Skeletal muscle satellite cell (primary cell): ENCODE data around the gene RAPGEF2.
"Not testable (repeated sequence)": the region's sequence is repeated elsewhere in the genome, so short reads cannot be mapped to it uniquely, and the experiment has no call there.

Source experiments
- H3K27me3 ChIP-seq: 2 replicates; pipeline ENCODE4 v1.7.0; 2013; ENCODE audit warnings: low read length; ENCODE audit not compliant: control insufficient read depth, insufficient read depth
- H3K36me3 ChIP-seq: 2 replicates; pipeline ENCODE4 v1.7.0; 2013; ENCODE audit warnings: mild to moderate bottlenecking, control low read depth, low read length; ENCODE audit not compliant: insufficient read depth
- H3K4me1 ChIP-seq: 2 replicates; pipeline ENCODE4 v1.7.0; 2013; ENCODE audit warnings: low read length; ENCODE audit not compliant: control insufficient read depth, insufficient read depth
- H3K4me2 ChIP-seq: 2 replicates; pipeline ENCODE4 v1.7.0; 2013; ENCODE audit warnings: mild to moderate bottlenecking, low read length
- H3K4me3 ChIP-seq: 2 replicates; pipeline ENCODE4 v1.7.0; 2013; ENCODE audit warnings: low read length
- H3K9ac ChIP-seq: 2 replicates; pipeline ENCODE4 v1.7.0; 2013; ENCODE audit warnings: mild to moderate bottlenecking, low read depth, low read length, moderate library complexity
- H3K9me3 ChIP-seq: replicated peaks from 2 replicates; pipeline ENCODE4 v1.7.0; 2013; ENCODE audit warnings: mild to moderate bottlenecking, control low read depth, low read length

Gene RAPGEF2

GRCh38 chr4:159116693-159117092 is 13.8 kb downstream of the RAPGEF2 start:
- not testable (repeated sequence) for H3K4me1 ChIP-seq, H3K9me3 ChIP-seq, H3K4me3 ChIP-seq, H3K27me3 ChIP-seq, H3K4me2 ChIP-seq, H3K36me3 ChIP-seq, H3K9ac ChIP-seq

- Histone ChIP-seq H3K9me3 (no peaks in the 10 kb centered on the region), H3K27me3 (no peaks in the 10 kb centered on the region), H3K9ac (no peak overlapping the region), H3K36me3 (no peaks in the 10 kb centered on the region), H3K4me3 (no peak overlapping the region), H3K4me2 (no peak overlapping the region), H3K4me1 (no peaks in the 10 kb centered on the region)
Measured at GRCh38 chr4:159117564-159117963, 14.7 kb downstream of the RAPGEF2 start.

GRCh38 chr4:159117968-159118367 is 15.1 kb downstream of the RAPGEF2 start:
- H3K9ac ChIP-seq = no peak overlapping the region
- H3K4me3 ChIP-seq = no peak overlapping the region
- H3K27me3 ChIP-seq = no peaks in the 10 kb centered on the region
- H3K4me2 ChIP-seq = no peak overlapping the region
- no peaks in the 10 kb centered on the region for H3K36me3 ChIP-seq
- no peaks in the 10 kb centered on the region for H3K9me3 ChIP-seq
- no peaks in the 10 kb centered on the region for H3K4me1 ChIP-seq

- Histone ChIP-seq H3K27me3 (no peaks in the 10 kb centered on the region), H3K36me3 (no peaks in the 10 kb centered on the region), H3K4me3 (no peak overlapping the region), H3K9me3 (no peaks in the 10 kb centered on the region), H3K4me2 (no peak overlapping the region), H3K9ac (no peak overlapping the region), H3K4me1 (no peaks in the 10 kb centered on the region)
Measured at GRCh38 chr4:159121371-159121770, 18.5 kb downstream of the RAPGEF2 start.

- Histone ChIP-seq H3K9me3 (no peaks in the 10 kb centered on the region), H3K9ac (no peak overlapping the region), H3K4me2 (no peak overlapping the region), H3K27me3 (no peaks in the 10 kb centered on the region), H3K4me1 (no peaks in the 10 kb centered on the region), H3K4me3 (no peak overlapping the region), H3K36me3 (no peaks in the 10 kb centered on the region)
Measured at GRCh38 chr4:159126716-159127115, 23.8 kb downstream of the RAPGEF2 start.

- H3K9ac ChIP-seq = no peak overlapping the region
- H3K36me3 ChIP-seq = no peaks in the 10 kb centered on the region
- H3K4me2 ChIP-seq = no peak overlapping the region
- no peaks in the 10 kb centered on the region for H3K27me3 ChIP-seq
- no peaks in the 10 kb centered on the region for H3K9me3 ChIP-seq
- no peak overlapping the region for H3K4me3 ChIP-seq
- no peaks in the 10 kb centered on the region for H3K4me1 ChIP-seq
Measured at GRCh38 chr4:159127745-159128518, 25.1 kb downstream of the RAPGEF2 start.

- no peaks in the 10 kb centered on the region for H3K4me1 ChIP-seq
- no peaks in the 10 kb centered on the region for H3K27me3 ChIP-seq
- no peak overlapping the region for H3K4me3 ChIP-seq
- no peaks in the 10 kb centered on the region for H3K9me3 ChIP-seq
- no peaks in the 10 kb centered on the region for H3K36me3 ChIP-seq
- no peak overlapping the region for H3K4me2 ChIP-seq
- no peak overlapping the region for H3K9ac ChIP-seq
Measured at GRCh38 chr4:159129814-159130550, 27.1 kb downstream of the RAPGEF2 start.

GRCh38 chr4:159131564-159131963 is 28.7 kb downstream of the RAPGEF2 start:
- no peaks in the 10 kb centered on the region for H3K9me3 ChIP-seq
- H3K36me3 ChIP-seq = no peaks in the 10 kb centered on the region
- H3K27me3 ChIP-seq = no peaks in the 10 kb centered on the region
- no peak overlapping the region for H3K4me3 ChIP-seq
- no peak overlapping the region for H3K4me2 ChIP-seq
- H3K9ac ChIP-seq = no peak overlapping the region
- no peaks in the 10 kb centered on the region for H3K4me1 ChIP-seq

- Histone ChIP-seq H3K4me3 (no peak overlapping the region), H3K4me2 (no peak overlapping the region), H3K4me1 (no peaks in the 10 kb centered on the region), H3K9ac (no peak overlapping the region), H3K27me3 (no peaks in the 10 kb centered on the region), H3K36me3 (no peaks in the 10 kb centered on the region), H3K9me3 (no peaks in the 10 kb centered on the region)
Measured at GRCh38 chr4:159134429-159134828, 31.6 kb downstream of the RAPGEF2 start.

- no peaks in the 10 kb centered on the region for H3K27me3 ChIP-seq
- H3K4me3 ChIP-seq = no peak overlapping the region
- no peaks in the 10 kb centered on the region for H3K36me3 ChIP-seq
- H3K9ac ChIP-seq = no peak overlapping the region
- no peak overlapping the region for H3K4me2 ChIP-seq
- H3K4me1 ChIP-seq = peaks cover 11% of the 10 kb centered on the region
- H3K9me3 ChIP-seq = no peaks in the 10 kb centered on the region
Measured at GRCh38 chr4:159137176-159137575, 34.3 kb downstream of the RAPGEF2 start.

- H3K27me3 ChIP-seq = no peaks in the 10 kb centered on the region
- no peaks in the 10 kb centered on the region for H3K9me3 ChIP-seq
- H3K4me3 ChIP-seq = no peak overlapping the region
- H3K36me3 ChIP-seq = no peaks in the 10 kb centered on the region
- H3K4me1 ChIP-seq = peaks cover 12% of the 10 kb centered on the region
- H3K4me2 ChIP-seq = no peak overlapping the region
- no peak overlapping the region for H3K9ac ChIP-seq
Measured at GRCh38 chr4:159138436-159138835, 35.6 kb downstream of the RAPGEF2 start.

- no peak overlapping the region for H3K4me2 ChIP-seq
- H3K4me3 ChIP-seq = no peak overlapping the region
- no peak overlapping the region for H3K9ac ChIP-seq
- H3K36me3 ChIP-seq = no peaks in the 10 kb centered on the region
- peaks cover 21% of the 10 kb centered on the region for H3K4me1 ChIP-seq
- no peaks in the 10 kb centered on the region for H3K9me3 ChIP-seq
- no peaks in the 10 kb centered on the region for H3K27me3 ChIP-seq
Measured at GRCh38 chr4:159141193-159141592, 38.3 kb downstream of the RAPGEF2 start.
